ENCODE measurements around the gene KCNJ4.

KCNJ4 gene

DNA sequence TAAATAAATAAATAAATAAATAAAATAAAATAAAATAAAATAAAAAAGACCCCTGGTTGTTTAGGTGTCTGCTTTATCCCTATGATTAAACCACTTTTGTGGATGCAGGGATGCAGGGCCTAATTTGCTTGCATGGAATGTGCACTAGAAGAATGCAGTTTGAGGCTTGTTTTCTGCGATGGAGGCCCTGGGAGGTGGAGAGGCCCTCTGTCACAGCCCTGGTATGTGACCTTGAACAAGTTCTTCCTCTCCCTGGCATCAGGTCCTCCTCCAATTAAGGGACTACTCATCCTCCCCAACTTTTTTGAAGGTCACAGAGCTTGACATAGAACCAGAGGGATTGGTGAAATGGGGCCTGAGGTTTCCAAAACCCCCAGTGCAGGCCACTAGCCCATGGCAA lies 22.7 kb downstream of the KCNJ4 start:
- no peak for DNase-seq (ENCODE audit: low read depth in 2 of 2, low spot score in 1 of 2)

DNA sequence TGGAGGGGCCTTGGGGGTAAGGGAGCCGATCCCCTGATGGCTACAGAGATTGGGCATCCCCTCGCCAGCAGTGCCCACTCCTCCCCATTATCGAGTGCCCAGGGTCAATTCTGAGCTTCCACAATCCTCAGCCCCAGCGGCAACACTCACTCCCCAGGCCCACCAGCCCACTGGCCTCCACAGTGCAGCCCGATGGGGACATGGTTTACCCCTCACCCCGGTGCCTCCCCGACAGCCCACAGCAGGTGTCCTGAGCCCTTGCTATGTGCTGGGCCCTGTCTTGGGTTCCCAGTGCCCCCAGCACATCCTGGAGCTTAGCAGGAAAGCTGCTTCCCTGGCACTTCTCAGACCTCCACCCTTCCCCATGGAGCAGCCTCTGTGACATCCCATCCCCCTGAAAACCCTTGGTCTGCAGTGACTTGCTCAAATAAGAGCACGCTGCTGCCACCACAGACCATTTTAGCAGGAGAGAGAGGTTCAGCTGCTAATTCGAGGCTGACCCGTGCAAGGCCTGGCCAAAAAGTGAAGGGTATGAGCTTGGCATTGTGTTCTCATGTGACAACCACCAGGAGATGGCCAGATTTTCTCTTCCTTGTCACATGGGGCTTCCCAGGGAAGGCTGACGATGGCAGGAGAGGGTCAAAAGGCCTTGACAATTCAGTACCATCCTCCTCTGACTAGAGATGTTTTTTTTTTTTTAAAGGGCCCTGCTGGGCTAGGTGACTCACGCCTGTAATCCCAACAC lies 23.6 kb downstream of the KCNJ4 start:
- DNase-seq (ENCODE audit: low read depth in 2 of 2, low spot score in 1 of 2): no peak

DNA sequence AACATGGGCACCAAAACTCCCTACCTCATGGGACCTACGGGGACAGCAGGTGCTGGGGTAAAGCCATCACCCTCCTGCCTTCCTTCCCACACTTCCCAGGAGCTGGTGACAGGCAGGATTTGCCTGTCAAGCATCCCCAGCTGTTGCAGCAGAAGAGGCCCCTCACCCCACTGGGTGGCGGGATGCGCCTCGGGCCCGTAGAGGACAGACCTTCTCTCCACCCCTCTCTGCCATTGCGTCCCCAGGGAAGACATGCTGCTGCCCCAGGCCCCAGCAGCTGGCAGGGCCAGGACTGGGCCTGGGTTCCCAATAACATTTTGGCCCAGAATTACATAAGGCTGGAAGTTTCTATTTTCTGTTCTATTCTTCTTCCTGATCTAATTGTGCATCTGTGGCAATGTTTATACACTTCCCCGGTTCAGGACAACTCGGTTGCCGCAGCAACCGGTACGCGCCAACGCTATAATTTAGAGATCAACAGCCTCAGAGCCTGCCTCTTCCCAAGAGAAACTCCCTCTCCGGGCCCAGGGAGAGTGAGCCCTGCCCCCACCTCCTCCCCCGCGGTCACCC lies 25.4 kb downstream of the KCNJ4 start:
- DNase-seq (ENCODE audit: low read depth in 2 of 2, low spot score in 1 of 2): no peak

DNA sequence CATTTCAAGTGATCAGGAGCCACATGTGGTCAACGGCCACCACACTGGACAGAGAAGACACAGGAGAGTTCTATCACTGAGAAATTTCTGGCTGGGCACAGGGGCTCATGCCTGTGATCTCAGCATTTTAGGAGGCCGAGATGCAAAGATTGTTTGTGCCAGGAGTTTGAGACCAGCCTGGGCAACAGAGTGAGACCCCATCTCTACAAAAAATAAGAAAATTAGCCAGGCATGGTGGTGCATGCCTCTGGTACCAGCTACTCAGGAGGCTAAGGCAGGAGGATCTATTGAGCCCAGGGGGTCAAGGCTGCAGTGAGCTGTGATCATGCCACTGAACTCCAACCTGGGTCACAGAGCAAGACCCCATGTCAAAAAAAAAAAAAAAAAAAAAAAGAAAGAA lies 26.3 kb downstream of the KCNJ4 start:
- DNase-seq (ENCODE audit: low read depth in 2 of 2, low spot score in 1 of 2): no peak

DNA sequence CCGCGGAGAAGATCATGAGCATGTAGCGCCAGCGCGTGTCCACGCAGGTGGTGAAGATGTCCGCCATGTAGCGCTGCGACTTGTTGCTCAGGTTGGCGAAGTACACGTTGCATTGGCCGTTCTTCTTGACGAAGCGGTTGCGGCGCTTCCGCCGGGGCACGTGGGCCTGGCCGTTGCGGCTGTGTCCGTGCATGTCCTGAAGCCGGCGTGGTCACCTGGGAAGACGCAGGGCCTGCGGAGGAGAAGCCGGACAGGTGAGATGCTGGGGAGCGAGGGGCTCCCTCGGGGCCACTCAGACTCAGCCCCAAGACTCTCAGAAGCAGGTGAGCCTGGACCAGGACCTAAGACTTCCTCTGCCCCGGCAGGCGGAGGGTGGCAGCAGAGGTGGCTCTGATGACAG lies 27.1 kb downstream of the KCNJ4 start:
- no peak for DNase-seq (ENCODE audit: low read depth in 2 of 2, low spot score in 1 of 2)

DNA sequence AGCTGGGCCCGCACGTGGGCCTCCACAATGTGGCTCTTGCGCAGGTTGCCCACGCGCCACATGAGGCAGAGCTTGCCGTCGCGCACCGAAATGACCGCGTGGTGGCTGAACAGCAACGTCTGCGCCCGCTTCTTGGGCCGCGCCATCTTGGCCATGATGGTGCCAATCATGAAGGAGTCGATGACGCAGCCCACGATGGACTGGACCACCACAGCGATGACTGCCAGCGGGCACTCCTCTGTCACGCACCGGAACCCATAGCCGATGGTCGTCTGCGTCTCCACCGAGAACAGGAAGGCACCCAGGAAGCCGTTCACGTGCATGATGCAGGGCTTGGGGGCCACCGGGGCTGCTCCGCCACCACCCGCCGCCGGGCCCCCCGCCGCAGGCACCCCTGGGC lies 27.5 kb downstream of the KCNJ4 start:
- DNase-seq (ENCODE audit: low read depth in 2 of 2, low spot score in 1 of 2): no peak

DNA sequence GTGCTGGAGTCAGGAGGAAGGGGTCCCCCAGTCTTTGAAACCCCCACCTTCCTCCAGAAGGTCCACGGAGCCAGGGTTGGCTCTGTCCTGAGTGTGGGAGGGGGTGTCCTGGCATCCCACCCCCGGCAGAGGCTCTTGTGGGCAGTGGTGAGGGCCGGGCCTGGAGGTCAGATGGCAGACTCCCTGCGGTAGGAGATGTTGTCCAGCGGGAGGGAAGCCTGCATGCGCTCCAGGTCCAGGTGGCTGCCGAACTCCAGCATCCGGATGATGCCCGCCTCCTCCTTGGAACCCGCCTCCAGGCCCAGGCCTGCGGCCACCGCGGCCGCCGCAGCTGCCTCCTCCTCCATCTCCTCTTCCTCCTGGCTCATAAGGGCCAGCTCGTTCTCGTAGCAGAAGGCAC lies 28.4 kb downstream of the KCNJ4 start:
- DNase-seq (ENCODE audit: low read depth in 2 of 2, low spot score in 1 of 2): no peak

DNA sequence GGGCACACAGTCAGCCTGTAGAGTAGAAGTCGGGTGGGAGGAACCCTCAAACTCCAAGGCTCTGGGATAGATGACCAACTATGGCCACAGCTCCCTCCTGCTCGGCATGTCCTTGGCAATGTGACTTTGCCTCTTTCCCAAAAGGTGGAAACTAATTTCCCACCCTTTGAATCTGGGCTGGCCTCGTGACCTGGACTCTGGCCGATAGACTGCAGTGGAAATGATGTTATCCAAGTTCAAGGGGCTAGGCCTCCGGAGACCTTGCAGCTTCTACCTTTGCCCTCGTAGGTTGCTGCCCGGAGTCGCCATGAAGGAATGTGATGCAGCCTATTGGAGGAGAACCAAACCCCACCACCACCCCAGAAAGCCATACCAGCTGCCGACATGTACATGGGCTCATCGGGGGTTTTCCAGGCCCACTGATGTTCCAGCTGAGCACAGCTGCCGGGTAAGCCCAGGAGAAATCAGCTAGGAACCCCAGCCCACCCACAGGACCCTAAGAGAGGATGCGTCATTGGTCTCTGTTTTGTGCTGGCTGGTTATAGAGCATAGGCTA lies 30.4 kb downstream of the KCNJ4 start:
- DNase-seq (ENCODE audit: low read depth in 2 of 2, low spot score in 1 of 2): no peak

DNA sequence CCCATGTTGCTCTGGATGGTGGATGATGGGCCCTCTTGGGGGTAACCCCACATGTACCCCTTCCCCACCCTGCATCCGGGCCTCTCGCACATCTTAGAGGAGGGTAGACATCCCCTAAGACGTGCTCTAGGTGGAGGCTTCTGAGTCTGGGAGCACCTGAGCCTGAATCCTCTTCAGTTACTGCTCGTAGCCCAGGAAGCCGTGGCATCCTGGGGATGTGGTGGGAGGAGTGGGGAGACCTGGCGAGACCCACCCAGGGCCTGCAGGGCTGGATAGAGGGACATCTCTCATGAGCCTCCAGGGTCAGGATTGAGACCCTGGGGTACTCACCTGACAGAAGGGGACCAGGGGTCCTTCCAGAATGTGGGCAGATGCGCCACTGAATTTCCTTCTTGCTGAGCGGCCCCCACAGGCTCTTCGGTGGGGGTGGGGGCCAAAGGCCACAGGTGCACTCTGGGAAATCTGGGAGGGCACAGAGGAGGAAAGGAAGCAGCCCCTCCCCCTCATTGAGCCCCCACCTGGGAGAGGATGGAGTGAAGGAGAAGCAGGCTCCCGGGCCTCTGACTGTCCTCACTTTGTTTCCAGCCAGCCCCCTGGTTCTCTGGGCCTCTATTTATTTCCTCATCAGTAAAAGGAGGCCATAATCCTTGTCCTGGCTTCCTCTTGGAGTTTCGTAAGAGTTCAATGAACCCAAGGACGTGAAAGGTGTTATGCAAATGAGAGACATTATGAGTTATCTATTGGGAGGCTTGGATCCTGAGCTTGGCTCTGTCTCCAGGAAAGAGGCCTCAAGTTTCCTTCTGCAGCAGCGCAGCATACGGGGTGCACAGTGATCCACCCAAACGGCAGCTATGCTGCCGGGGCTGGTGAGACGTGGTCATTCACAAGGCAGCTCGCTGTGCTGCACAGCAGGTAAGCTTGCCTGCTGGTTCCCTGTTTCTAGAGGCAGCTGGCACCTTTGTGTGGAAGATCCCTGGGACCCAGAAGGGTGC lies 31.2 kb downstream of the KCNJ4 start:
- no peak for DNase-seq (ENCODE audit: low read depth in 2 of 2, low spot score in 1 of 2)

DNA sequence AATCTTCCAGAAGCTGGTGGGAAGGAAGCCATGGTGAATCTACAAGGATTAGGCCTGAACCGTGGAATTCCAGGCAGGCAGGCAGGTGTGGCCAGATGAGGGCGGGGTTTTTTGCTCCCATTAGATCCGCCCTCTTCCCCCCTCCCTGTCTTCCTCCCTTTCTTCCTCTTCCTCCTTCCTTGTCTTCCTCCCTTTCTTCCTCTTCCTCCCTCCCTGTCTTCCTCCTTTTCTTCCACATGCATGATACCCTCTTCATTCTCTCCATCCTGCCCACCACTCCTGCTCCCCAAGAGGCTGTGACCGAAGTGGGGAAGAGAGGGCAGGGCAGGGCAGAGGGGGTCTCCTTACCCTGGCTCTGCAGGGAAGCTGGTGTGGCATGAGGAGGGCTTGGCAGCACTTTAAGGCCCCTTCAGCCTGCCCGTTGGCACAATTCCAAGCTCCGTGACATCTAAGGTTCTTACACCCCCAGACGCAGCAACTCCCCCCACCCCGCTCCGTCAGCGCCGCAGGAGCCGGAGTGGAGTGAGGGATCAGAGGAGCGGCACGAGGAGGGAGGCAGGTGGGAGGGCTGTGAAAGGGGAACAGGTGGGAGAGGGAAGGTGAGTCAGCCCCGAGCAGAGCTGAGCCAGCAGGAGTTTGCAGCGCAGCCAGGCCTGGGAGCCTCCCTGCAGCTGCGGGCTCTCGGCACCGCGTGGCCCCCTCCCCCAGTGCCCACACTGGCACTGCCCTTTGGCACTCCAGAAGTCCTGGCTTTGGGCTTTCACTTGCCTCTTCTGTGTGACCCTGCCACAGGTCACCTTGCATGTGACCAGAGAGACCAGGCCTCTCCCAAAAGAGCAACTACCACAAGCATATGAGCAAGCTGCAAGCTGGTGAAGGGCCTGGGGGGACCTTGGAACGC lies 32.1 kb downstream of the KCNJ4 start:
- DNase-seq (ENCODE audit: low read depth in 2 of 2, low spot score in 1 of 2): no peak

DNA sequence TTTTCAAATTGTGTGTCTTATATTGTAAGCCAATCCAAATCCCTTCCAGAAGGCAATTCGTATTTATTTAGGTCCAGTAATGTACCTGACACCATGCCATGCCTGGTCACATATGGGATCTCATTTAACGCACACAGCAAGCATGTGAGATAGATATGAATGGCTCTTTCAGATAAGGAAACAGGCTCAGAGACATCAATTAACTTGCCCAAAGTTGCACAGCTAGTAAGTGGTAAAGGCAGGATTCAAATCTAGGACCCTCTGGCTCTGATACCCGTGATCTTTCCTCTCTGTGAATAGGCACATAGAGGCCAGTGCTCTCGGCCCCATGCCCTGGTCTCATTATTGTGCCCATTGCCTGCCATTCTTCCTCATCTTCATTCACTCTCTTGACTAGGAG lies 34.3 kb downstream of the KCNJ4 start:
- no peak for DNase-seq (ENCODE audit: low read depth in 2 of 2, low spot score in 1 of 2)

DNA sequence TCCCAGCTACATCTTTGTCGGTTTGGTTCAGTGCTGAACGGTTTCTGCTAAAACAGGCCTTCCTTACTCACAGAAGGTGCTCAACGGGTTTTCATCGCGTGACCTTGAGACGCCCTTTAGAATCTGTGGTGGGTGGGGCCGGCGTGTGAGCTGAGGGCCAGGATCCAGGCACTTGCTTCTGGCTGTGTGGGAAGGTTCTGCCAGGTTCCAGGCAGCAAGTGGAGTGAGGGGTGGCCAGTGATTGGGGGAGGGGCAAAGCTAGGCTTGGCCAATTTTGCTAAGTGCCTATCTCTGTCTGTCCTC lies 35.2 kb downstream of the KCNJ4 start:
- DNase-seq (ENCODE audit: low read depth in 2 of 2, low spot score in 1 of 2): no peak

DNA sequence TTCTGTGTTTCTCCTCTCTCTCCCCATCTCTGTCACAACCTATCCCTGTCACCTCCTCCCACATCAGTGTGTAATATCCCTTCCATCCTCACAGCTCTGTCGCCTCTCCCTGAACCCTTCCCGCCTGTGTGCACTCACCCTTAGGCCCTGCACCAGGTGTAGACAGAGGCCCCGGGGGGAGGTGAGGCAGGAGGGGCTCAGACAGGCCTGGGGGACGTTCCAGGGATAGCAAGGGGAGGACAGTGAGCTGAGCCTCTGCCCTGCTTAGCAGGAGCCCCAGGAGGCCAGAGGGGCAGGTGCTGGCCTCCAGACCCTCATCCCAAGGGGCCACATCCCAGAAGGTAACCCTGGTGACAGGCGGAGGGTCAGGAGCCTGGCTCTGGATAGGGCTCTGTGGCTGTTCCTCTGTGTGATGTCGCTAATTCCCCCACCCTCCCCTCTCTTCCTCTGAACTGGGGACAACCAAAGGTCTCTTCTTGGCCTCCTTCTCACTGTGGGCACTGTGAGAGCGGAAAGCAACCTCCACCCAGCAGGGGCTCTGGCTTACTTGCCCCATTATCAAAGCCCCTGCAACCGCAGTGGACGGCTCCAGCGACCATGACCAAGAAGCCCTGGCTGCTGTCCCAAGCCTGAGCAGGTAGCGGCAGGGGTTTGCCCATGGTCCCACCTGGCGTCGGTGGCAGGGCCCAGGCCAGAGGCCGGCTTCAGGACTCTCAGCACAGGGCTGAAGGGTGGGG lies 35.7 kb downstream of the KCNJ4 start:
- no peak for DNase-seq (ENCODE audit: low read depth in 2 of 2, low spot score in 1 of 2)

DNA sequence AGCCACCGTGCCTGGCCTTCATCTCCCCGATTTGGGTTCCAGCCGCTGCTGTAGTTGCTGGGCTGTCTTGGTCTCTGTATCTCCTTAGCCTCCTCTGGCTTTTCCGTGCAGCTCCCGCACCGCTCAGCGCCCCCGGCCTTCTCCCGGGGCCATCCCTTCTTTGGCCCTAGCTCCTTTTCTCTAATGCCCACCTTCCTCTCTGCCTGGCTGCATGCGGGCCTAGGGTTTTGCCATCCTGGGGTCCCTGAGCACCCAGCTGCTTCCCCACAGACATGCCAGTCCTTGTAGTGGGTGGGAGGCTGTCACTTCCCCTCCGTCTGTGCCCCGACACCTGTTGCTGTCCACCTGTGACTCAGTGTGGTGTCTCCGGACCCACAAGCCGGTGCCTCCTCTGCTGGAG lies 36.4 kb downstream of the KCNJ4 start:
- no peak for DNase-seq (ENCODE audit: low read depth in 2 of 2, low spot score in 1 of 2)

DNA sequence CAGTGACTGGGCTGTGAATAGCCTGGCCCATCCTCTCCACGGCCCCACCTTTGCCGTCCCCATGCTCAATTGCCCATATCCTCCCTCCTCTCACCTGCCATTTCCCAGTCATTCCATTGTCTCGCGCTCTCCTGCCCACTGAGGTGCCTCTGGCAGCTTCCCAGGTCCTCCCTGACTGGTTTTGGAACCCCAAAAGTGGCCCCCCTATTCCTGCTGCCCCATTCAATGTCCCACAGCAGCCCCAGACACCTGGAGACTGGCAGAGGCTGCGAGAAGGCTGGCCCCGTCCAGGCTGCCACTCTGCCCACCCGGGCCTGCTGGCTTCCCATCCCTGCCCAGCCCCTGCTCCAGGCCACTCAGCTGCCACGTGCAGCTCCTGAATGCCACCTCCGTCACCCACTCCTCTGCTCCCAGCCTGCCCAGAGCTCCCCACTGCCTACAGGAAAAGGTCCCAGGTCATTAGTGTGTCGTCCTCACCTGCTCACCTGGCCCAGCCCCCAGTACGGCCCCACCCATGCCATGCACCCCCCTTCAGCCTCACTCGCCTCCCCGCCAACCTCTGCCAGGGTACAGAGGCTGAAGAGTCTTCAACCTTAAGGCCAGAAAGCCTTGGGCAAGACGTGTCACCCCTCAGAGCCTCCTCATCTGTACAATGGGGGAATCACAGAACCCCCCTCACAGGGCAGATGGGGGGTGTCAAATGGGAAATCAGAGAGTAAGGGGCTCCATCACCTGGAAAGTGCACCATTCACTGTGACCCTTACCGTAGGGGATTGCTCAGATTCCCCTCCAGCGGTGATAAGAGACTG lies 37.5 kb downstream of the KCNJ4 start:
- no peak for DNase-seq (ENCODE audit: low read depth in 2 of 2, low spot score in 1 of 2)

DNA sequence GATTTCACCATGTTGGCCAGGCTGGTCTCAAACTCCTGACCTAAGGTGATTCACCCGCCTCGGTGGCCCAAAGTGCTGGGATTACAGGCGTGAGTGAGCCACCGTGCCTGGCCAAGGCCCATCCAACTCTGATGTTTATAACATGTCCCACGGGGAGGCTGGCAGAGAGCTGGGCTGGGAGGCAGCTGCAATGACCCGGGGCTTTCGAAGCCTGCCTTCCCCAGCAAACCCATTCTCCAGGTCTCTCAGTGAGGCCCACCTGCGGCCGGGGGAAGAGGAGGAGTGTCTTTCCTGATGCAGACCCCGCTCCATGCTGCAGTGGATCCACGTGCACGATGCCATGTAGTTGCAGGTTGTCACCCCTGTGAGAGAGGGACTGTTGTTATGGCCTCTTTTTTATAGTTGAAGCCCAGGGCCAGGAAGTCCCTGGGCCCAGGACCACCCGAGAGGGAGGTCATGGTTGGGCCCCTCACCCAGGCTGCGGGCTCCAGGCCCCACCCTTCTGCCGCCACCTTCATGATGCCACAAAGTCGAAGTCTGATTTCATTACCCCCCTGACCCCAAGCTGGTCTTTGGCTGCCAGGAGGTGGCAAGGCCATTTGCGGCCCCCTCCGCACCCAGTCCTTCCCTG lies 38.3 kb downstream of the KCNJ4 start:
- DNase-seq (ENCODE audit: low read depth in 2 of 2, low spot score in 1 of 2): no peak

DNA sequence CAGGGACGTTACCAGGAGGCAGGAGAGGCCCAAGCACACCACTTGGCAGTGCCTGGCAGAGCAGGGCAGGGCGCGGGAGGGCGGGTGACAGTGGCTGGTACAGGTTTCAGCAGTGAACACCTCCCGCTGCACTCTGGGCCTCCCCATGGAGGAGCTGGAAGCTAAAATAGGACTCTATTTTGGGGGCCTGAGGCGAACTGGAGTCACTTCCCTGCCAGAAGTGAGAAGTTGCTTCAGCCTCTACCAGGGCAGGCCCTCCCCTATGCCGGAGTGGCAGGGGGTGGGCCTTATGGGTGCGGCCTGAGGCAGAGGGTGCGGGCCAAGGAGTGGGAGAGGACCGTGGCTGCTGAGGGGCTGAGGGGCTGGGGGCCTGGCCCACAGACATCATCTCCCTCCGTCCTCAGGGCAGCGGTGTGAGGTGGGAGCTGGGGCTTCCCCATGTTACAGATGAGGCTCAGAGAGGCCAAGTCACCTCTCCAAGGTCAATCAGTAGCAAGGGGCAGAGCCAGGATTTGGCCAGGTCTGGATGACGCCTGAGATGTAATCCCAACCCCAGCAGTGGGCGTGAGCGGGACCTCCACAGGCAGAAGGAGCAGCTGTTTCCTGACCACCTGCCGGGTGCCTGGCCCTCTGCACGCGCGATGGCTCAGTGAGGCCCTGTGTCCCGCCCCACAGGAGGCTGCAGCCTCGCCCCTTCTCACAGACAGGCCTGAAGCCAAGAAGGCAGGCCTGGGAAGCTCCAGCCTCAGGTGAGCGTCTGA lies 39.3 kb downstream of the KCNJ4 start:
- DNase-seq (ENCODE audit: low read depth in 2 of 2, low spot score in 1 of 2): no peak

DNA sequence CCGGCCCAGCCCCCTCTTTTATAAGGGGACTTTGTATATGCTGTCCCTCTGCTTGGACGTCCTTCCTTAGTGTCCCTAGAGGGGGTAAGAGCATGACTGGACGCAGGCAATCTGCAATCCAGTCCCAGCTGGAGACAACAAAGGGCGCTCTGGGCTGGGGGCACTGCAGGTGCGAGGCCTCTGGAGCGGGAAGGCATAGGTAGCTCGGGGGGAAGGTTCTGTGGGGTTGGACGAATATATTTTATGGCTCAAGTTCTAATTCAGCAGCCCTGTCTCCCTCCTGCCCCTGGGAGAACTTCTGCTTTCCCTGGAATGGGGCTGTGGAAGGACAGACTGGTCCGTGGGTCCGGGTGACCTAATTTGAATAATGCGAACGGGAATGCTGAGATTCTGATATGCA lies 40.0 kb downstream of the KCNJ4 start:
- DNase-seq (ENCODE audit: low read depth in 2 of 2, low spot score in 1 of 2): no peak

Measured in stimulated activated CD8-positive, alpha-beta memory T cell treated with anti-CD3 and anti-CD28 coated beads, Interleukin-4, amount 100 ng/mL, for 1 hour (primary cell).